Medulla oblongata (tissue), 1 donor: Measurements from ENCODE around the gene RGS12.

Source experiments
- DNase-seq: peaks from one replicate; pipeline ENCODE4 v3.0.0-alpha.2; 2015; ENCODE audit errors: extremely low spot score

The RGS12 gene

DNA sequence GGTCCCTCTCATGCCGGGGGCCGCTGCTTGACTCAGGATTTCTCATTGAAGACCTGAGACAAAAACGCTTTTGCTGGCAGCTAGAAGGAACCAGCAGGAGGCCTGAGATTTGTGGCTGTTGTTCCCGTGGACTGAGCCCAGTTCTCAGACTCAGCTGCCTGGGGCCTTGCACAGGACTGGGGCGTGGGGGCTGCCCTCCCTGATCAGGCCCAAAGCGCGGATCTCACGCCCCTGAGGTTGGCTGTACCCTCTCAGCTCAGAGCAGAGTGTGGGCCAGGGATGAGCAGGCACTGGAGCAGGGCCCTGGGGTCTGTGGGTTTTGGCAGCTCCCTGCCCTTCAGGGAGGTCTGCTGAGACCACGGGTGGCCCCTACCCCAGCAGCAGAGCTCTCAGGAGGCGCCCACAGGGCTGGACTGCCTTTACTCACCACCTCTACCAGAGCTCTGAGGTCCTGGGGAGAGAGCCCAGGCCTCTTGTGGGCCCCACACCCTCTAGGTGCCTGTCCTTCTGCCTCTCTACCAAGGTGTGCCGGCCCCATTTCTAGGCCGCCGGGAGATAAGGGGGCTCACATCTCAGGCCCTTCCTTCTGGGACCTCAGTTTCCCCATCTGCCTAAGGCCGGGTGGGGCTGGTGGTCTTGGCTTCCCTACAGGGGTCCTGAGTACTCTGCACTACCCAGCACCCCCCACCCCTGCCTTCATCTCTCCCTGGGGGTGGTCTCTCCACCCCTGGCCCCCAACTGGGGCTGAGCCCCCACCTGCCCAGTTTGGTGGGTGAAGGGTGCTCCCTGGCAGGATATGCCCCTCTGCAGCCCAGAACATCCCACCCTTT is 38.3 kb upstream of the RGS12 start:
- DNase-seq = no peak

DNA sequence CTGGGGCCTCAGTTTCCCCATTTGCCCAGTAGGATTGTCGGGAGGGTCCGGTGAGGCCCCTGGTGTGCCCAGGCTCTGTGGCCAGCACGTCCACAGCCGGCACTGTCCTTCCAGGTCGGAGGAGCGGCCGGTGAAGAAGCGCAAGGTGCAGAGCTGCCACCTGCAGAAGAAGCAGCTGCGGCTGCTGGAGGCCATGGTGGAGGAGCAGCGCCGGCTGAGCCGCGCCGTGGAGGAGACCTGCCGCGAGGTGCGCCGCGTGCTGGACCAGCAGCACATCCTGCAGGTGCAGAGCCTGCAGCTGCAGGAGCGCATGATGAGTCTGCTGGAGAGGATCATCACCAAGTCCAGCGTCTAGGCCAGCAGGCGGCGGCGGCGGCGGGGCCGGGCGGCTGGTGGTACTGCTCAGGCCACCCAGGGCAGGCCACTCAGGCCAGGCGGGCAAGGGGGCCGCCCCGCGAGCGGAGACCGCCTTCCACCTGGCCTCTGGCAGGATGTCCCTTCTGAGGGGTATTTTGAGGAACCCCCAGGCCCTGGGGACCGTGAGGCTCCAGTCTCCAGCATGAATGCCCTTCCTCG is 37.1 kb upstream of the RGS12 start:
- no peak for DNase-seq

DNA sequence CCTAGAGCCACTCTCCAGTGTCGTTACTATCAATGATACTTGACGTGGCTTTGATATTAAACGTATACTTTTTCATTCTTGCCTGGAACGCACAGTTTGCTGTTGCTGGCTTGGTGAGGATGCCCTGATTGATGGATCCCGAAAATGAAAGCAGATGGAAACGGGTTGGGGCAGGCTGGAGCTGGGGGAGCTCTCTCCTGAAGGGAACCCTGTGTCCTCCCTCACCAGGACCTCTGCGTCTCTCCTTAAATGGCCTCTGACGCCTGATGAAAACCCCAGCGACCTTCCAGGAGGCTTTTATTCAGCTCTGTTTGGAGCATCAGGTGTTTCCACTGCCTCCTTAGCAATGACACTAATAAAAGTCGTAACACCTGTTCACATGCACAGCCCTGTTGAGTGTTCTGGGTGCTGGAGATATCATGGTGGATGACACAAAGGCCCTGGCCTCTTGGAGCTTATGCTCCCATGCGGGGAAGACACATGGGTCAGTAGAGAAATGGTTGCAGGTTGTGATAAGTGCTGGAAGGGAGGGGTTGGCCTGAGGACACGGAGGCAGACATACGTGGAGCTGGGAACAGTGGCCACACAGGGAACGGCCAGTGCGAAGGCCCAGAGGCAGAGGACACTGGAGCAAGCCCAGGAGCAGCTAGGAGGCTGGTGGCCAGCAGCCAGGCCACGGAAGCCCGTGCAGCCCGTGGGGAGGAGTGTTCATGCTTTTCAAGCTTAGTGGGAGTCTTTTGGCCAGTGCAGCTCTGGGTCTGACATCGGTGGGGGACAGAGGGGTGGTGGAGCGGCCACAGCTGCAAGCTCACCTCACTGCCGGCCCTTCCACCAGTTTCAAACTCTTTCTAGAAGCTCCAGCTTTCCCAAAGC is 36.4 kb upstream of the RGS12 start:
- no peak for DNase-seq

DNA sequence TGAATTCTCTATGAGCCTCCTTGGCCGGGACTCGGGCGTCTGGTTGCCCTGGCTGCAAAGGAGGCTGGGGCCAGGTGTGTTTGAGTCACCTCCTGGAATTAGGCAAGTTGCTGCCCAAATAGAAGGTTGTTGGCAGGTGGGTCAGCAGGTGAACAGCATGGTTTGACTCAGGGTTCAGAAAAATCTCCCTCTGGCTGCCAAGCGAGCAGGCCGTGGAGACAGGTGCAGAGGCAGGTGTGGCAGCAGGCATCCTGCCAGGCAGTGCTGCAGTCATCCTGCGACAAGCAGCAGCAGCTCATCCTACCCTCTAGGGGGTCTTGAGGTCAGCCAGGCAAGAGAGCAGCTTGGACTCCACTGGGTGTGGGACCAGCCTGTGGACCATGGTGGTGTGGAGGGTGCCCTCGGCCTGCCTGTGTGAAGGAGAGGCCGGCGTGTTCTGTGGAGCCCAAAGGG is 35.7 kb upstream of the RGS12 start:
- no peak for DNase-seq

DNA sequence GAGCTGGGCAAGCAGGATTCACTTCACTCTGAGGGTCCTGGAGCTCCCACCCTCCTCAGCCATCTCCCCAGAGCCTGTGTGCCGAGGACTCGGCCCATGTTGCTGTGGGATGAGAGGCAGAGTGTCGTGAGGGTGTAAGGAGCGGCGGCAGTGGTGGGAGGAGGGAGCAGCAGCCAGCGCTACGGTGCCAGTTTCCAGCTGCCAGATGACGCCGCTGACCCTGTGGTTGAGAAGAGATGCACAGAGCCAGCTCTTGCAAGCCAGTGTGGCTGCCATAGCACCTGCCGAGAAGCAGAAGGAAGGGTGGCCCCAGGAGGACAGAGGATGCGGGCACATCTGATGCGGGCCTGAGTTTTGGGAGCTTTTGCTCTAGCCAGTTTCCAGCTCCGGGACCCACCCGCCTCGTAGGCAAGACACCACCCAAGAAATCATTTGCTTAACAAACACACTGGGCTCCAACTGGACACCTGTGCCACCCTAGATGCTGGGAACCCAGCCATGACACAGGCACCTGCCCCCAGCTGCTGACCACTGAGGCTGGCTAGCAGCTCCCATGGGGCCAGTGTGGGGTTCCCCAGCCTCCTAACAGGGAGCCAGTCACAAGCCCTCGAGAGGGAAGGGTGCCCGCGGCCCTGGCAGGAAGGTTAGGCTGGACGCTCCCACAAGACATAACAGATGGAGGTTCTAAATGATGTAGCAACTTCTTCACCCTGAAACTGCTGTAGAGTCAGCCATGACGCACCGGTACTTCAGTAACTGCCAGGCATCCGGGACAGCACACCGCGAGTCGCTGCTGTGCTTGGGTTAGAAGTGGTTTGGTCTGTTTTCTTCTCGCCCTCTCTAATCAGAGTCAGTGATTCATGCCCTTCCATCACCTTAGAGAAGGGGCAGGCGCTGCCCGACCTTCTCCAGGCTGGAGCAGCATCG is 35.0 kb upstream of the RGS12 start:
- no peak for DNase-seq

DNA sequence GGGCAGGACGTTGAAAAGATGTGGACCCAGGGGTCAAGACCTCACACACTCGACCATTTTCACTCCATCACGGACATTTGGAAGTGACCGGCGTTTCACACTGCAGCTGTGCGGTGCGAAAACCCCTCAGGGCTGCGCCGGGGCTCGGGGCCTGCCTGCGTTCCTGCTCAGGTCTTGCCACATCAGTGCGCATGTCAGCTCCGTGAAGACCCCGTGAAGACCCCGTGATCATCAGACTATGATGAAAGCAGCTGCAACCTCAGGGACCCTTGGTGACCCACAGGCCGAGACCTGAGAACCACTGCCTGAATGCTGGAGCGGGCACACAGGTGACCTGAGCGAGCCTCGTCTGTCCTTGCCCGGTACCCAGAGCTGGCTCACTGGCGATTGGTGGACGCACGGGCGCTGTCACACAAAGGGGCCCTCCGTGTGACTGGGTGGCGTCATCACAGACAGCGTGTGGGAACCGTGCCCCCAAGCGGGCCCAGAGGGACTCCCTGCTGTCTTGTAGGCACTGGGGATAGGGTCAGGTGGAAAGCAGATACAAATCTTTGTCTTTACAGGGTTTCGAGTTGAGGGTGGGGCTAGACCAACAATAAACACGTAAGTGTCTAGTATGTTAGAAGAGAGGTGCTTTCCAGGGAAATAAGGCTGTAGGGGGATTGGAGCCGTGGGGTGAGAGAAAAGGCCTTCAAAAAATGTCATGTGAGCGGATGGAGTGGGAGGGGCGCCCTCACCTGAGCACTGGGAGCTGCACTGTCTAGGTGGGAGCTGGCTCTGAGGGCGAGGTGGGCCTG is 31.2 kb upstream of the RGS12 start:
- no peak for DNase-seq

DNA sequence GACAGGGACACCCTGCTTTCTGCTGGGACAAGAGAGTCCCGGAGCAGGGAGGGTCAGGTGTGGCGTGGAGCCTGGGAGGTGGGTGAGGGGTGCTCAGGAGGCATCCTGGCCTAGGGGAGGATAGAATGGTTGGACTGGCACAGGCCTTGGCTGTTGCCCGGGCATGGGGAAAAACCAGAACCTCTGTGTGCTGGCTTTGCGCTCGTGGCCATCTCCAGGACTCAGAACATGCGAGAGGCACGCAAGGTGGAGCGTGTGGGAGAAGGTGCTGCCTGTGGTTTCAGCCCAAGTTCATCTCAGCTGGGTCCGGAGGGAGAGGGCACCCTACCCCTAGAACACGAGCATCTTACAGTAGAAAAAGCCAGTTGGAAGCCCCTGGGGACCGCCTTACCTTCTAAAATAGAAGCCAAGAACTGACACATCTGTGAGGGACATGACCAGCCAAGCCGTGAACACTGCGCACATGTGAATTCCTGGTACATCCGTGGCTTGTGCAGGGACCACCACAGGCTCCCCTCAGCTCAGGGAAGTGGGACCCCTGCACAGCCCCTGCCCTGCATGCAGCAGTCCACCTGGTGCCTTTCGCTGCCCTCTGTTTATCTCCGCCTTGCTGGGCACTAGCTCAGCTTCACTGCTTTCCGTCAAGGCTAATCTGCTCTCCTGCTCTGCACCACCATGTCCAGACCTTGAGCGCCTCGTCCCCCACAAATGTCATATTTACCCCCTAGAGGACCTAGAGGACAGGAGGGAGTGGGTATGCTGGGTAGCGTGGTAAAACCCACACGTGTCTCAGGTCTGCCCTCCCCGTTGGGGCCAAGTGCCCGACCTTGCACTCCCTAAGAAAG is 30.4 kb upstream of the RGS12 start:
- DNase-seq = no peak

DNA sequence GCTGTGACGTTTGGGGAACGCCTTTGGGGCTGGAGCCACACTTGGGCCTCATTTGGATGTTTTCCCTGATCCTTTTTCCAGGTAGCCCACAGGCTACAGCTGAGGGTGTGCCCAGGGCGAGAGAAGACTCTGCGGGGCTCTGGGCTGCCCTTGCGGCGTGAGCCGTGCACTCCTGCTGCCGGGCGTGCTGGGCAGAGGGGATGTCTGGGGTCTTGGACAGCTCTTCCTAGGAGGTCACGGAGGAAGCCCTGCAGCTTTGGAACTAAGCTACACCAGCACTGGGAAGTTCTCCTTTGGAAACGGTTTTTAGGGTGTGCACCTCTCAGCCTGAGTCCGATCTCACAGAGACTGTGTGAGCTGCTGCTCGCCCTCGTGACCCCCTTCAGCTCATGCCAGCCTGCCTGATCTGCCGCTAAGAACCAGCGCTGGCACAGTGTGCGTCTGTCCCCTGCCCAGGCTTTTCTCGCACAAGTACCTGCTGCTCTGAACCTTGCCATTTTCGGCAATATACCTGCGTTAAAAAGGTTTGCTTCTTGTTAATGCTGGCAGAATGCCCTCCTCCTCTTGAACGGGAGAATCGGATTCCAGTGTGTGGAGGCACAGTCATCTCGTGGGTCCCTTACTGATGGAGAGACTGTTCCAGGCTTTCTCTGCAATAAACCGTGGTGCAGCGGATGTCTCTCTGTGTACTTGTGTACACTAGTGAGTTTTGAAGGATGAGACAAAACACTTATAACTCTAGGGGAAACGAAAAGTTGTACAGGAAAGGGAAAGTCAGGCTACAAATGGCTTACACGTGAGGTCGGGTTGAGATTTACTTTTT is 29.6 kb upstream of the RGS12 start:
- DNase-seq = no peak

DNA sequence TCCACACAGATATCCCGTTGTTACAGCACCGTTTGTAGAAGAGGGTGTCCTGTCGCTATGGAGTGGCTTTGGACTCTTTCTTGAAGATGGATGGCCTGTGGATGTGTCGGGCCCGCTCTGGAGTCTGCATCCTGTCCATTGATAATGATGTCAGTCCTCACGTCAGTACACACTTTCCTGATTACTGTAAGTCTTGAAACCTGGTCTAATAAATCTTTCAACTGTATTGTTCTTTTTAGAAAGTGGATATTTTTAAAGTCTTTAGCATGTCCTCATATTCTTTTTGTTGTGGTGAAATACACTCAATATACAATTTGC is 29.0 kb upstream of the RGS12 start:
- DNase-seq = no peak

DNA sequence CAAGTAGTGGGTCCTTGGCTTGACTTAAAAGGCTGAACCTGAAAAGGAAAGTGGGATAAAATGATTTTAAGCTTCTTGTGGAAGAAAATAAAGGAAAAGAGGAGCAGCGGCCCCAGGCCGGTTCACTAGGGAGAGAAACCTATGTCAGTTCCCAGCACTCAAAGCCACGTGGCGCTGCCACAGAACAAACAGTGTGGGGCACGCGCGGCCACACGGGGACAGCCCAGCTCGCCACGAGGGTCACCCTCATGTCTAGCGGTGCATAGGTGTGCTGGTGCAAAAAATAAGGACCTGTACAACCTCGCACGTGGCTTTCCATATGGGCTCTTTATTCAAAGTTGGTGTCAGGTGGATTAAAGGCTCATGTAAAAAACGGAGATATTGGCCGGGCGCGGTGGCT is 26.7 kb upstream of the RGS12 start:
- DNase-seq = no peak

DNA sequence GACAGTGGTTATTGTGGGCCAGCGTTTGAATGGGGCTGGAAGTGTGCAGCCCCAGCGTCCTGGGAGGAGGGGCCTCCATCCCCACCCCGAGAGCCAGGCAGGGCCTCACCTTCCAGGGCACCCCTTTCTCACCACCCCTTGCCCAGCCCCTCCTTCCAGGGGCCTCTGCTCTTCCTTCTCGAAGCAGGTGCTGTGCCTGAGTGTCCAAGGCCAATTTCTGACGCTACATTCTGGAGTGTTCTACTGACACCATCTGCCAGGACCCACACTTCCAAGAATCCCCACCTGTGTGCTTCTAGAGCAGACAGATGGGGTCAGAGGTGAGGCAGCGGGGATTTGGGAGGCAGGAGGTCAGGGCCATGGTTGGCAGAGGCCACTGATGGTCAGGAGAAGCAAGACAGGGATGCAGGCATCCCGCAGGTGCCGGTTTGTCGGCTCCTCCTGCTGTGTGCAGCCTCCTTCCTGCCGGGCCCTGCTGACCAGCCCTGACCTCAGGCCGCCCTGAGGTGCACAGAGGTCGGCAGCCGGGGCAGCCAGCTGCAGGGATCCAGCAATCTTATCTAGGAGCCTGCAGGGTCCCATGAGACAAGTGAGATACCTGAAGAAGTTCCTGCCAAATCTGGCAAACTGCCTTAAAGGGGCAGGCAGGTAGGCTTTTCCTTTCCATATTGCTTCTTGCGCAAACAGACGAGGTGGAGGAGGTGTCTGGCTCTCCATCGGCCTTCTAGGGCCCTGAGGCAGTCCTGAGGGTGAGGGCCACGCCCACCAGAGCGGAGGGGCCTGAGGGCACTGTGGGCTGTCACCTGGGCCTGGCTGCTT is 25.0 kb upstream of the RGS12 start:
- DNase-seq = no peak

DNA sequence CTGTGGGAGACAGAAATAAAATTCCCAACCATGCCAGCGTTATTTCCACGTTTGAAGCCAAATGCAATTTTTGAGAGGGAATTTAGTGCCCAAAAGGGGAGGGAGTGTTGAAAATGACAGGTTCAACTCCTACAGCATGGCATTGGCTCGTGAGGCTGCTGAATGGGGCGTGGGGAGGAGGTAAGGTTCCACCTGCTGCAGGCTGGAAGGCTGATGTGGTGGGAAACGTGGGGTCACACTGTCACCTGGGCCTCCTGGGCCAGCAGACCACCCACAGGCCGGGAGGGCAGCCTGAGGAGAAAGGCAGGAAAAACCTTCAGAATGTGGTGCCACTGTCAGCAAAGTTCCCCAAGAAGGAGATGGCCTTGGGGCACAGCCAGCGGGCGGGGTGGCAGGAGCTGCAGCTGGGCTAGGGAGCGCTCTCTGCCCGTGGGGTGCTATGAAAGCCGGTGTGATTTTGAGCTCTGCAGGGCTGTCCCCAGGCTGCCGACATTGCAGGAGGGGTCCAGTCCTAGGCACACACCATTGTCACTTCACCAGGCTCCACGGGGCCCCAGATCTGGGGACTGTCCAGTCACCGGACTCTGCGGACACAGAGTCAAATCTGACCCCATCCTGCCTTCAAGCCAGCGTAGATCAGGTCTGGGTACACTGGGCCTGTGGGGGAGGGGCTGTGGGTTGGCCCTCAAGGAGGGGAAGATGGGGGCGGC is 24.3 kb upstream of the RGS12 start:
- no peak for DNase-seq

DNA sequence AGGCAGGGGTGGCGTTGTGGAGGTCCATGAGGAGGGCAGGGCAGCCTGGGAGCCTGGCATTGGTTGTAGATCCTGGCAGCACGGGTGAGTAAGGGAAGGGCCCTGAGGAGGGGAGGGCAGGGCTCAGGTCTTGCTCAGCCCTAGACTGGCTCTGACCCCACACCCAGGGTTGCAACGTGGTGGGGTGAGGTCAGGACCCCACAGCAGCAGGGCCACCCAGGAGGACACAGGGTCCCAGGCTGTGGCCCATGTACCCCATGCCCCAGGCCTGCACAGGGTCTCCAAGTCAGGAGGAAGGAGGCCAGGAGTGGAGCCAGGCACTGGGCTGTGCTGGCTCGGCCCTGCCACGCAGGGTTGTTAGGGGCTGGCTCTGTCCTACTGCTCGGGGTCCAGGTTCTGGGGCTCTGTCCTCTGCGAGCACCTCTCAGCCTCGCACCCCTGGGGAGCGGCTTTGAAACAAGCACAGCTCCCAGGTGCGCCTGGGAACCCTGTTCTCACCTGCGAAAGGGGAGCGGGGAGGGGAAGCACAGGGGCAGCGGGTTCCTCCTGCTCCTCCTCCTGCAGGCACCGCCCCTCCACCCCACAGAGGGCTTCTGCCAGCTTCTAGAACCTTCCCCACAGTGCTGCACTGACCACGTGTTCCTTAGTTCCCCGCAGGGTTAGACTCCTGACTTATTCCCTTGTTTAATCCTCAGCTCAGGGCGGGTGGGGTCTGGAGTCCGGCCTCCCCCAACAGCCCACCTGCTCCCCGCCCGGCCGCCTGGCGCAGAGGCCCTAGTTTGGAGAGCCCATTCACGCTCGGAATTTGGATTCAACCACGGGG is 23.5 kb upstream of the RGS12 start:
- DNase-seq = peak; percentile 20

DNA sequence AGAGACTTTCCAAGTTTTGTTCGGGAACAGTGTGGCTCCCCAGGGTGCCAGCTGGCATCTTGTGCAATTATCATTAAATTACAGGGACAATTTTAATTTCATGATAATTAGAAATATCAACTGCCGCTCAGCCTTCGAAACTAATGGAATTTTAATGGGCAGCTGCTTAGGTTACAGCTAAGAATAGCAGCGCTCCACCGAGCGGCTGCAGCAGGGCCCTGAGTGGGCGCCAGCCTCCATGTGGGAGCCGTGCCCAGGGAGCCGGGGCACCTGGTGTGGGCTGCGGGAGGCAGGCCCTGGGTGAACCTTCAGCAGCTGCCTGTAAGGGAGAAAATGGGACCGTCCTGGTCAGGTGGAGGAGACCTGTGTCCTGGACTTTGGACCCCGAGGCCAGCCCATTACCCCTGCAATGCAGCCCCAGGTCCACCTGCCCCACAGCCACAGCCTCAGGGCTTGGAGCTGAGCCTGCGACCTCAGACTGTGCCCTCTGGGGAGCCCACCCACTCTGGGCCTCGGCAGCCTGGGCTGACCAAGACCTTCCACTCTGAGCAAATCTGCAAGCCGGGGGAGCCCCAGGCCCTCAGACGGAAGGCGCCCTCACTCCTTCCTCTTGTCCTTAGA is 22.7 kb upstream of the RGS12 start:
- DNase-seq = no peak

DNA sequence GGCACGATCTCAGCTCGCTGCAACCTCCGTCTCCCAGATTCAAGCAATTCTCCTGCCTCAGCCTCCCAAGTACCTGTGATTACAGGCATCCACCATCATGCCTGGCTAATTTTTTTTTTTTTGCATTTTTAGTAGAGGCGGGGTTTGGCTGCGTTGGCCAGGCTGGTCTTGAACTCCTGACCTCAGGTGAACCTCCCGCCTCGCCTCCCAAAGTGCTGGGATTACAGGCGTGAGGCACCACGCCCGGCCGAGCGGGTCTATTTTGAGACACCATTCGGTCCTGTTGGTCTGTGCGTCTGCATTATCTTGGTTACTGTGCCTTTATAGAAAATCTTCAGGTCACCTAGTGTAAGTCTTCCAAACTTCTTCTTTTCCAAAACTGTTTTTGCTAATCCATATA is 21.7 kb upstream of the RGS12 start:
- DNase-seq = no peak

DNA sequence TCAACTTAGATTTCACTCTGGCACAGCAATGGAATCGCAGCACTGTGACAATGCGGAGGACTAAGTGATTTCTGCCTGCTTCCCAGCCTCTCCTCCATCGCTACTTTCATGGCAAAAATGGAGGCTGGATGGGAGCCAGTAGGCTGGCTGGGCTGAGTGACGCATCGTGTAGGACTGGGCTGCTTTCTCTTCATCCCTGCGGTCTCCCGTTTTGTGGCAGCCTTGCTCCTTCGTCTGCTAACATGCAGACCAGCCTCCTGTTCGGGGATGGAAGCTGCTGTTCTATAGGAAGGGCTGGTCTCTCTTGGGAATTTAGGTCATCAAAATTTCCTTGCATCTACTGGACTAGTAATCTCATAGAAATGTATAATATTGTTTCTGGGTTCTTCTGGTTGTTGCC is 15.8 kb upstream of the RGS12 start:
- peak; percentile 50 for DNase-seq
